HepG2 (cell line): ENCODE results near the gene TRAP1. TPM values are rescaled to one million over a fixed set of nuclear protein-coding genes. Genes with fewer than 3 reads are reported as not detected.
A peak's percentile ranks its signal among the peaks of the same experiment; 100 is the strongest.

Experiments
- CEBPB ChIP-seq: IDR thresholded peaks from 2 replicates; pipeline ENCODE4 v1.6.1; 2011; ENCODE audit warnings: low read depth, low read length, improper control_type of control experiment, borderline replicate concordance
- ETV5 ChIP-seq: IDR thresholded peaks from 2 replicates; pipeline ENCODE4 v1.6.1; 2018; ENCODE audit warnings: missing biosample characterization, missing genetic modification reagents, inconsistent platforms, borderline replicate concordance
- HMG20A ChIP-seq: IDR thresholded peaks from 2 replicates; pipeline ENCODE4 v1.6.1; 2016; ENCODE audit warnings: borderline replicate concordance
- HMGXB3 ChIP-seq: sonication (generic); formaldehyde crosslinking; IDR thresholded peaks from 2 replicates; pipeline ENCODE4 v1.4.0; 2020; ENCODE audit warnings: missing genetic modification reagents, borderline replicate concordance
- HNRNPUL1 ChIP-seq: fragments of 200-400 bp; formaldehyde crosslinking; IDR thresholded peaks from 2 replicates; pipeline ENCODE4 v1.6.1; 2017; ENCODE audit warnings: low read depth, mild to moderate bottlenecking, low read length, moderate library complexity
- MBNL3 ChIP-seq: fragments of 250-450 bp; sonication (Bioruptor Pico); conservative IDR thresholded peaks from 2 replicates; pipeline ENCODE4 v1.8.0; 2022; ENCODE audit warnings: mild to moderate bottlenecking, inconsistent platforms
- NFE2 ChIP-seq: sonication (generic); formaldehyde crosslinking; IDR thresholded peaks from 2 replicates; pipeline ENCODE4 v1.4.0; 2020; ENCODE audit warnings: missing genetic modification reagents
- NR2F2 ChIP-seq: IDR thresholded peaks from 2 replicates; pipeline ENCODE4 v1.6.1; 2012; ENCODE audit warnings: low read depth, inconsistent platforms, borderline replicate concordance
- REL ChIP-seq: sonication (generic); formaldehyde crosslinking; conservative IDR thresholded peaks from 2 replicates; pipeline ENCODE4 v1.8.0; 2022; ENCODE audit warnings: mild to moderate bottlenecking, missing genetic modification reagents, moderate library complexity
- SNAPC4 ChIP-seq: sonication (generic); formaldehyde crosslinking; IDR thresholded peaks from 2 replicates; pipeline ENCODE4 v1.4.0; 2020; ENCODE audit warnings: mild to moderate bottlenecking, missing genetic modification reagents
- SNRNP70 ChIP-seq: fragments of 200-400 bp; formaldehyde crosslinking; IDR thresholded peaks from 2 replicates; pipeline ENCODE4 v1.6.1; 2017; ENCODE audit warnings: mild to moderate bottlenecking, low read depth, low read length, moderate library complexity
- TEF ChIP-seq: sonication (generic); formaldehyde crosslinking; IDR thresholded peaks from 2 replicates; pipeline ENCODE4 v1.5.0; 2020; ENCODE audit warnings: missing genetic modification reagents
- ZNF12 ChIP-seq: sonication (generic); formaldehyde crosslinking; IDR thresholded peaks from 2 replicates; pipeline ENCODE4 v1.5.0; 2020; ENCODE audit warnings: missing genetic modification reagents
- ZNF275 ChIP-seq: sonication (generic); formaldehyde crosslinking; IDR thresholded peaks from 2 replicates; pipeline ENCODE4 v1.8.0; 2022; ENCODE audit warnings: missing genetic modification reagents, mild to moderate bottlenecking, inconsistent platforms, borderline replicate concordance
- ZNF329 ChIP-seq: sonication (generic); formaldehyde crosslinking; IDR thresholded peaks from 2 replicates; pipeline ENCODE4 v1.9.0; 2021; ENCODE audit warnings: low read depth, mild to moderate bottlenecking, missing genetic modification reagents
- ZNF33B ChIP-seq: sonication (generic); formaldehyde crosslinking; IDR thresholded peaks from 2 replicates; pipeline ENCODE4 v1.5.1; 2020; ENCODE audit warnings: mild to moderate bottlenecking, missing genetic modification reagents
- ZNF556 ChIP-seq: sonication (generic); formaldehyde crosslinking; IDR thresholded peaks from 2 replicates; pipeline ENCODE4 v1.4.0; 2020; ENCODE audit warnings: mild to moderate bottlenecking, missing genetic modification reagents, borderline replicate concordance
- ZNF678 ChIP-seq: sonication (generic); formaldehyde crosslinking; IDR thresholded peaks from 2 replicates; pipeline ENCODE4 v1.4.0; 2020; ENCODE audit warnings: mild to moderate bottlenecking, missing genetic modification reagents
- polyA plus RNA-seq, 8 experiments: library from polyadenylated mRNA; depleted of rRNA in 3 of 8; stranded (reverse) in 7 of 8; unstranded in 1 of 8; fragments of >200 nt; fragmentation: Illumina TruSeq in 4 of 8; extraction: Trizol in 4 of 8; gene quantifications; 2 replicates each; pipeline versions ENCODE4 v1.2.1 to v1.2.3, GENCODE V29; 2011 to 2016; ENCODE audit warnings: low read depth in 4 of 8, missing spikeins in 1 of 8, mixed read lengths in 1 of 8; ENCODE audit not compliant: insufficient read depth in 1 of 8
- total RNA-seq, 5 experiments: library from RNA; depleted of rRNA; stranded (reverse); fragments of >200 nt; fragmentation: Illumina TruSeq; extraction: Trizol; gene quantifications; 2 replicates each; pipeline ENCODE4 v1.2.3, GENCODE V29; 2016; ENCODE audit warnings: low read depth in 1 of 5

TRAP1 gene
- total and polyA plus RNA-seq, 2 of the 13 experiments (the other 11 are each of a cell fraction or from before 2014, with no cell fraction given): 127 to 240 TPM

GRCh38 chr16:3695610-3696369 lies 21.5 kb downstream of the TRAP1 start (continued):
- TF ChIP-seq TEF (CRISPR knock-in tag) (0 out of 2 replicates have a peak, but pooled peaks have one; percentile 61), REL (CRISPR knock-in tag) (no peak), NFE2 (CRISPR knock-in tag) (no peak), HMG20A (peak; percentile 75; the same call in 1 of the 2 replicates), ZNF12 (0 out of 2 replicates have a peak, but pooled peaks have one; percentile 16), ZNF275 (CRISPR knock-in tag) (no peak), ETV5 (CRISPR knock-in tag) (peak; percentile 98), NR2F2 (peak; percentile 75), ZNF329 (CRISPR knock-in tag) (peak; percentile 46; the same call in 1 of the 2 replicates), SNRNP70 (no peak), MBNL3 (CRISPR knock-in tag) (no peak), ZNF678 (CRISPR knock-in tag) (no peak), SNAPC4 (CRISPR knock-in tag) (0 out of 2 replicates have a peak, but pooled peaks have one; percentile 17), CEBPB (no peak), ZNF33B (CRISPR knock-in tag) (peak; percentile 91; the same call in 1 of the 2 replicates), HMGXB3 (CRISPR knock-in tag) (no peak), HNRNPUL1 (no peak), ZNF556 (CRISPR knock-in tag) (peak; percentile 88)
